Anterior cingulate cortex (tissue), 58 donors: ENCODE measurements around the gene GAREM1.
A peak's percentile ranks its signal among the peaks of the same experiment; 100 is the strongest.

ENCODE experiments used
- DNase-seq, 58 donors: peaks; one replicate each; lab custom pipeline; 2025; lab: John Stamatoyannopoulos, UW

GAREM1 gene

DNA sequence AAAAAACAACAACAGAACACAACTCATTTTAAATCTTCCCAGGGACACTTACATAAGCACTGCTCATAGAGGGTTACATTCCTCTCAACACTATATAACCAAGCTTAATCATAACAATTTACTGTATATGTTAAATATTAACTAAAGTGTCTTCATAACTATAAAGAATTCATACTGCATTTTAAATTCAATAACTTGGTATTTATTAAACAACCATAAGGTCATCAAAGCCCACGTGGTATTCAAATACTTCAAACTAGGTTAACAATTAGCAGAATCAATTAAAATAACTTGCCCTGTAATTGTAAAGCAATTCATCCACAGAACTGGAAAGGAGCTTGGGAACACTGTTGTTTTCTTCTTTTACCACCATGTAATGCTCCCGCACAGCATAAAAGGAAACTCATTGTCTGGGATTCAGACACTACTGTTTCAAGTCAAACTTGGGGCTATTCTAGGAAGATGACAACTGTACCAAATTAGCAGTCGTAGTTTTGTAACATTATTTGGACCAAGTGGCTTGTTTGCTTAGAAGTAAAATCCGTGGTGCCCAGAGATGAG lies 10.4 kb downstream of the GAREM1 start:
- peak in 1 of 58 donors; percentile 61 for DNase-seq

DNA sequence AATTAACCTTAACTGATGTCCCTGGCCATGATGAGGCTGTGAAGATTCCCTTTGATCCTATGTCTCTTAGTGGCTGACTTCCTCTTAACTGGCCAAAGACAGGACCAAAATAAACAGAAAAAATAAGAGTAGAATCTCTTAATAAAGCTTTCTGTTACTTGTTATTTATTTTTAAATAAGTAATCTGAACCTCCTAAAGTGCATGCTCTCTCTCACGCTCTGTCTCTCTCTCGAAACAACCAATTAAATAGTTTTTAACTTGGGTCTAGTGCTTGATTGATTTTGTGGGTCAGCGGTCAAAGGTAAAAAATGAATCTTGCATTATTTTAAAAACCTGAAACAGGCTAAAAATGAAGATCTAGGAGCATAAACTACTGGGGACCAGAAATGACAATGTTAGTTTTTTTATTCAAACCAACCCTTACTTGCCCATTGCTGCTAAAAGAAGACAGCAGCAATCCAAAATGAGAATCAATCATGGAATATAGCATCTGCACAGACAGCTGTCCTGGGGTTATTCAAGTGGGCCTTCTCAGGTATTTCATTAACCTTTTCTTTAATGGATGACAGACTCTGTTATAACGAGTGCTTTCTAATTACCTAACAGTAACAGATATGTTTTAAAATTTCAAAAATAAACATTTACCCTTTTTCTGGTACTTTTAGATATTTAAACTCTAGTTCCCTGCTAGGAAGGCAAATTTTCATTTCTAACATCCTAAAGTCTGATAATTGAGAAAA lies 11.2 kb downstream of the GAREM1 start:
- no peak for DNase-seq

DNA sequence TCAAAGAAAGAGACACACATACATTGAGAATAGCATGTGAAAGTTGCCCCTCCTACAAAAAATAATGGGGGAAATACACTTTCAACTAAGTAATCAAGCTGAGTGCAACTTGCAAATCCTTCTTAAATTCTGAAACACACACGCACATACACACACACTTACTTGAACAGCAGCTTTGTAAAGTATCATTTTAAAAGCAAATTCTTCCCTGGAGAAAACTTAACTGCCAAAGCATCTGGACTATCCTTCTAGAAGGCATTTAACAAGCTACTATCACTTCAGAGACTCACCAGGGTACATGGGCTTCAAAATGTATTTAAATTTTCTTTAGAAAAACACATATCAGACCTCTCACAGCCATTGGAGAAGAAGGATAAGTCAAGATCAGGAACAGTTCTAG lies 15.3 kb downstream of the GAREM1 start:
- DNase-seq, result no peak

GRCh38 chr18:32454593-32454992 lies 16.1 kb downstream of the GAREM1 start:
- DNase-seq, result no peak

- DNase-seq, result no peak
Measured at GRCh38 chr18:32450874-32451273, 19.8 kb downstream of the GAREM1 start.

GRCh38 chr18:32450026-32450691 lies 20.5 kb downstream of the GAREM1 start:
- no peak for DNase-seq

DNA sequence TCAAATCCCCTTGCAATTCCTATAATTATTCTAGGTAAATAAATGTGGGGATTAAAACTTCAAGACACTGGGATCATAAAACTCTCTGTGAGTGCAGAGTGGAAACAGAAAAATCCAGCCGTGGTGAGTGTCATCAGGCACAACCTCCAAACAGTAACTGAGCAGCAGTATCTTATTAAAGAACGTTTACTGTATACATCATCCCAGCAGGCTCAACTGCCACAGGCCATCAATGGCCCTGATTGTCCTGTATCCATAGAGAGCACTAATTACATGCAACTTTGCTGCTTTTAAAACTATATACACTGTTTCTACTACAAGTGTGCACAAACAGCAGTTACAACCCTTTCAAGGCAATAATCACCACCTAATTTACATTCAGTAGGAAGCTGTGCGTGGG lies 23.9 kb downstream of the GAREM1 start:
- DNase-seq, result no peak

DNA sequence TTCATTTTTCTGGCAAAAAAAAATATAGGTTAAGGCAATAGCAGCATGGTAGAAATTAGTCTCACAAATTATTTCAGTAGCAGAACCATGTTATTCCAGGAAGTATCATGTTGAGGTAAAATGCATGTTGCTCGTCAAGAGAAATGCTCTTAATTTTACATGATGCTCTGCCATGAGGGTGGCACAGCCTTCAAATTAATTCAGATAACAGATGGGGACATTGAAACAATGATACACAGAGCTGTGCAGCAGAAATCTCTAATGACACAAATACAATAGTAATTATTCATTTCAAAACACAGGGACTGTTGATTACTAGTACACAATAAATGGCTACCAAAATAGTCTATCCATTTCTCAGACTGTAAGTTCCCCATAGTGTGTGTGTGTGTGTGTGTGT lies 24.8 kb downstream of the GAREM1 start:
- no peak for DNase-seq

GRCh38 chr18:32443706-32444215 lies 26.9 kb downstream of the GAREM1 start:
- DNase-seq, result no peak

DNA sequence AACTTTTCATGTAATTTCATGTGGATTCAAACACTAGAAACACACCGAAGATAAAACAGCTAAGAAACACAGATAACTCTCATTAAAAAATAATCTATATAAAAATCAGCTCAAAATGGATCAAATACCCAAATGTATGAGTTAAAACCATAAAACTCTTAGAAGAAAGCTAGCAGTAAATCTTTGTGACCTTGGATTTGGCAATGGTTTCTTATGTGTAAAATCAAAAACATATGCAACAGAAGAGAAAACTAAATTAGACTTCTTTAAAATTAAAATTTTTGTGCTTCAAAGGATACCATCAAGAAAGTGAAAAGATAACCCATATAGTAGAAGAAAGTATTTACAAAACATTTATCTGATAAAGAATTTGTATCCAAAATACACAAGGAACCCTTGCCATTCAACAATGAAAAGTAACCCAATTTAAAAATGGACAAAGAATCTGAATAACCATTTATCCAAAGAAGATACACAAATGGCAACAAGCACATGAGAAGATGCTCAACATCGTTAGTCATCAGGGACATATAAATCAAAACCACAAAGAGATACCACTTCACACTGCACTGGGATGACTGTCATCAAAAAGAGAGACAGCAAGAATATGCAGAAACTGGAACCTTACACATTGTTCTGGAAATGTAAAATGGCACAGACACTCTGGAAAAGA lies 27.5 kb downstream of the GAREM1 start:
- DNase-seq, result no peak

DNA sequence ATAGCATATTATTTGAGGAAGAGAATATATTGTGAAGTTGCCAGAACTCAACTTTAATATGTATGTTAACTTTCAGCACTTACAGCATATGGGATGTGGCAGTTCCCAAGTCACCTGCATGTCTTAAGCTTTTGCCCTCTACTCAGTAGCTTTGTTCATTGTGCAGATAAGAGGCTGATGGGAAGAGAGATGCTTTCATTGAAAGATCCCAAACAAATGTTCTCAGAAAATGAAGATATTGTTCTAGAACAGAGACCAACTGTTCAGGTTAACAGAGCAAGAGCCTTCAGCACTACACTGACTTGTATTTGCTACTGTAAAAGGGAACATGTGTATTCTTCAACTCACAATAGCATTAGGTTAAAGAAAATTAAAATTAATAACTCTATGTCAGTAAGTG lies 28.1 kb downstream of the GAREM1 start:
- DNase-seq, result peak in 1 of 58 donors; percentile 63

DNA sequence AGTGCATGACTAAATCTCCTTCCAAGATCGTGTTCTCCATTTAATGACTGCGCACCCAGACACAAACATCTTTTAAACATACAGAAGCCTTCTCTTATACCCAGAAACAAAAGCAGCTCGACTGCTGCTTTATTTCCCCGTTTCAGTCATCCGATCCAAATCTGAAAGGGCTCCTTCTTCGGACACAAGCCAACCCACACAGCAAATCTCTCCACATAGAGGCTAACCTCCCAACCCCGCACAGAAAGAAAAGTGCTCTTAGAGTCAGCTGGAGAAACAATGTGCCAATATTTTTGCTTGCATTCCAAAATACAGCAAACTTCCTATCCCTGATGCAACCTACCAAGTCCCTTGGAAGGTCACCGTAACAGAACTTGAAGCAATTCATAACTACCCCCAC lies 29.1 kb downstream of the GAREM1 start:
- peak in 9 of 58 donors; percentile 18 to 46 (median 26) for DNase-seq

GRCh38 chr18:32440518-32440917 lies 30.2 kb downstream of the GAREM1 start:
- DNase-seq, result peak in 7 of 58 donors; percentile 19 to 61 (median 41)

- peak in 10 of 58 donors; percentile 12 to 50 (median 28) for DNase-seq
Measured at GRCh38 chr18:32439802-32440201, 30.9 kb downstream of the GAREM1 start.

DNA sequence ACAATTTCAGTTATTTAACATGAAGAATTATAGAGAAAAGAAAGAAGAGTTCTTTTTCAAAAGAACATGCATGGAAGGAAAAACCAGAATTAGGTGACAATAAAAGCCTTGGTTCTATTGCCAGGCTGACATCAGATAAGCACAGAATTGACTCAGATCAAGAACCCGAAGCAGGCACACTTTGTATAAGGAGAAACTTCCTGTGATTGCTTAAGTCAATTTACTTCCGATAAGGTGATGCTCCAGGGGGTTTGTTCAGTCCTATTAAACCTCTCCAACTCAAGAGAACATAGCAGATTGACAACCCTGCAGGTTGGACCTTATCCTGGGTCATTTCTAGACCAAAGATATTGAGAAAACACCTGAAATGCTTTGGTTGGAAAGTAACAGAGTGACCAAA lies 31.4 kb downstream of the GAREM1 start:
- no peak for DNase-seq

- DNase-seq, result no peak
Measured at GRCh38 chr18:32438173-32438572, 32.5 kb downstream of the GAREM1 start.

DNA sequence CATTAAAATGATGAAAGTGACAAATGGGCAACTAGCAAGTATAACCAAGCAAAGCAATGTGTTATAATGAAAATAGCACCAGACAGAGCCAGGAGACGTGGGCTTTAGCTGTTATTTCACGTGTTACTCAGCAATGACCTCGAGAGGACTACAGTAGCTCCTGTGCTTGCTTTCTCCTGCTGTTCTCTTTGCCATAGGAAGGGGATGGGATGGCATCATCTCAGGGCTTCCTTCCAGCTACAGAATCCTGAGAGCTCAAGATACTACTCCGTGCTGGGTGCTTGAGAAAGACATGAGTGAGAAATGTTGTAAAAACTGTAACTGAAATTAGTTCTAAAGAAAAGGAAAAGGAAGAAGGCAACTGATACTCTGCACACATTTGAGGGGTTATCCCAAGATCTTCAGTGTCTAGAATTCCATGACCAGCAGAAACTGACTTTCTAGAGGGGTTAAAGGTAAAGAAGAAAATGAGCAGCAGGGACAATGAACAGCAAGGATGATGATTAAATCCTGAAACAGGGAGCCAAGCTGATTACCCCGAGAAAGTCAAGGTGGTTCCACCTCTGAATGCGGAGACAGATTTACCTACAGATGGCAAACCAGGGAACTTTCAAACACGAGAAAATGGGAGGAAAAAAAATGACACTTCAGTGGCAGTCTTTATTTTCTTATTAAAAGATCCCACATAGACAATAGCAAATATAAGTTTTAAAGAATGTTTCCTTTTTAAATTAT lies 33.4 kb downstream of the GAREM1 start:
- DNase-seq, result no peak

- DNase-seq, result no peak
Measured at GRCh38 chr18:32435631-32436500, 34.8 kb downstream of the GAREM1 start.

DNA sequence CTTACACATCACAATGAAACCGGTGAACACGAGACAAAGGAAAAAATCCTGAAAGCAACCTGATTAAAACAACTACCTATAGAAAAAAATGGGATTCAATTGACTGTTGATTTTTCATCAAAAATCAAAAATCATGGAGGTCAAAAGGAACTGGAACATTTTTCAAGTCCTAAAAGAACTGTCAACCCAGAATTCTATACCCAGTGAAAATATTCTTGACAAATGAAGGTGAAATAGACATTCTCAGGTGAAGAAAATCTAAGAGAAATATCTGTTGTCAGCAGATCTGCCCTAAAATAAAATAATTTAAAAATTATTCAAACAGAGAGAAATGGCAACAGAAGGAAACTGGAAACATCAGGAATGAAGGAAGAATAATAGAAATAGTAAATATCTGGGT lies 38.9 kb downstream of the GAREM1 start:
- no peak for DNase-seq
